Measurements from ENCODE around the gene PEX16. TPM values are rescaled to one million over a fixed set of nuclear protein-coding genes. Genes with fewer than 3 reads are reported as not detected.

PEX16 gene
- polyA plus RNA-seq, 5 donors: 9.2 to 18.1 (median 12.8) TPM

DNA sequence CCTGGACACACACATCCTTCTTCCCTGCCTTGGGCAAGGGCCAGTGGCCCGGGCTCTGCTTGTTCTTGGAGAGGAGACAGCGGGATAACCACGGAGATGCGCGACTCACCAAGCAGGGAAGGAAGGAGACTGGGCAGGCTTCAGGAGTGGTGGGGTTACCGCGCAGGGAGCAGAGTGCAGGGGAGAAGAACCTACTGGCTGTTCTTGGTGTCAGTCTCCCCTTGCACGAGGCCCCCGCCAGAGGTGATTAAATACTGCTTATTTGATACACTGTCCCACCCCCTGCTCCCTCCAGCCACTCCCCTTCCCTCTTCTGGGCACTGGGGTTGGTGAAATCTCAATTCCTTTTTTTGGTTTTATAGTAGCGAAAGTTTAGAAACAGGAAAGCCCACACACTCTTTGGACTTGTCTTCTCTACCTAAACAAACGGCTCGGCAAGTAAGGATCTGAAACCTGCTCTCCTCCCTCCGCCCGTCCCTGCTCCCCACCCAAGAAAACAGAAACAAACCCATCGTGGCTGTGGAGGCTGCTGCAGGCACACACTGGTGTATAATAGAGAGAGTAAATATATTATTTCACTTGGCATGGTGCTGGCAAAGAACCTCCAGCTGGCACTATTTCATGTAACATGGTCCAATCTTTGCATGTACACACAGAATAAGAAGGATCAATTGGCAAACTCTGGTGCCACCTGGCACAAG lies 15.6 kb upstream of the PEX16 start:
- no peak for DNase-seq

DNA sequence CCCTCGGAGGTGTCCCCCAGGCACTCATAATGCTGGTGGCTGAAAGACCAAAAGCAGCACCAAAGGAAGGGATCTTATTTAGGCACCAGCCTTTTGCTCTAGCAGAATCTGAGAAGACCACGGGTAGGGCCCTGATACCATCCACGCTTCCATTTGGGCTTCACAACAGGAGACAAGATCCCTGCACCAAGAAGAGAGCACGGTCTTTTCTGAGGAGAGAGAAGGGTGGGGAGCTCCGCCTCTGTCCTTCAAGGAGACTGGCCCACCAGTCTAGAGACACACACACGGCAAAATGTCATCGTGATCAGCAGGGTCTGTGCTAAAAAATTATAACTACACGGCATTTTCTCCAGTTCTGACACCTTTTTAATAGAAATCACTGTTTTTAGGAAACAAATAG lies 14.5 kb upstream of the PEX16 start:
- no peak for DNase-seq

DNA sequence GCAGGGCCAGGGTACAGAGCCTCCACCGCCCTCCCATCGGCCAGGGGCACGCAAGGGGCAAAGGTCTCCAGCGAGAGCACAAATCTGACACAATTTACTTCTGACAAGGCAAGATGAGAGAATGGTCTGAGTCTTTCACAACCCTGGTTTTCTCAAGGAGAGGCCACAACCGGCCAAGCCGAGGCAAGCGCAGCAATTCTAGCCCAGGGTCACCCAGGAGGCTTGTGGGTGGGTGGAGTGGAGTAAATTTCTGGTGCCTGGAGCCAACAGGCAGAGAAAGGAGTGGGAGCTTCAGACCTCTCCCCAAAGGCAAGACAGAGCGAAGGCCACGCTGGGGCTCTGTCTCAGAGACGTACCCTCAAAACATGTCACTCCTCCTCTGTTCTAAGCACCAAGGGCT lies 14.1 kb upstream of the PEX16 start:
- DNase-seq: no peak

DNA sequence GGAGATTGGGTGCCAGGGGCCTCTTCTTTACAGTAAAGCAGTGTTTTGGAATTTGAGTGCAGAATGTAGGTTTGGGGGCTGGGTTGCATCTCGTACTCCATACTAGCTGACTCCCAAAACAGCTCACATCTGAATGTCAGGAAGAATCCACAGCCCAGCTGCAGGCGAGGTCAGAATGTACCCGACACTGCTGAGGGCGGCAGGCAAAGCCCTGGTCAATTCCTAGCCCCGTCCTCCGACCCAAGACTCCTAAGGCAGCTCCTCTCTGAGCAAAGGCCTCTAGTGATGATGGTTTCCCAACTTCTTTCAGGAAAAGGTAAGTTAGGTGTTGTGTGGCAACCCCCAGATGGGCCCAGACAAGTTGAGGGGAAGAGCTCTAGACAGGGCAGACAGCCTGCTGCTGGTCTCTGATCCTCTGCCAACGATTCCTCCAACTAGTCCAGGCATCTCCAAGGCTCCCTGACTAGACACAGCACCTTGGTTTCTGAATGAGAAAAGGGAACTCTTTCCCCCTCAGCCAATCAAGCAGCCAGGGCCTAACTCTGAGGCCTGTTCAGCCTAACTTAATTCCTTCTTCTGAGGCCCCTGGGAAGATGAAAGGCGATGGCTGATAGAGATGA lies 13.4 kb upstream of the PEX16 start:
- no peak for DNase-seq

DNA sequence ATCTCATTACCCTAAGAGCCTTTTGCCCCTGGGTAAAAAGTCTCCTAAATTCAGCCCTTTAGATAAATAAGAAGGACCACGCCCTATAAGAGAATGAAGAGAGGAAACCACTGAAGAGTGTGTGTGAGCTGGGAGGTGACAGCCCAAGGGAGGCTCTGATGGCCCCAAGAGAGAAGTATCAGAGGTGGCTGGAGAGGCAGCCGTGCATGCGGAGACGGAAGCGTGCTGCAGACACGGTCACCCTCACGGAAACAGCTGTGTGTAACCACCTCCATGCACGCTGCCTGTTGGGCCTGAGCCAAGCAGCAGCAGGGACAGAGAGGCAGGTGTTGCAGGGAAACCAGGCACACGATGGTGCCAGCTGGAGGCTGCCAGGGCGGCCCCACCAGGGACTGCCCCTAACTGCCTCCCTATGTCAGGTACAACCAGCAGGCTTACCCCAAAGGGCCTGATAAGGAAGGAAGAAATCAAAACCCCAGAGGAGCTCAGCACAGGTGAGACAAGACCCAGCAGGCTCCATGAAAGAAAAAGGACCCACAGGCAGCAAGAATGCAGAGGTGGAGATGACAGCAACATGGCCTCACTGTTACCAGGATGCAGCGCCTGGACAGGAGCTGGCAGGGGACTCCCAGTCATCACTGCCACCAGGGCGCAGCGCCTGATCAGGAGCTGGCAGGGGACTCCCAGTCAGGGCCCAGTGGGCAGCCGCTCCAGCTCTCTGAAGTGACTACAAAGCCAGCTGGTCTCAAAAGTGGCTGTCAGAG lies 12.5 kb upstream of the PEX16 start:
- DNase-seq: no peak

DNA sequence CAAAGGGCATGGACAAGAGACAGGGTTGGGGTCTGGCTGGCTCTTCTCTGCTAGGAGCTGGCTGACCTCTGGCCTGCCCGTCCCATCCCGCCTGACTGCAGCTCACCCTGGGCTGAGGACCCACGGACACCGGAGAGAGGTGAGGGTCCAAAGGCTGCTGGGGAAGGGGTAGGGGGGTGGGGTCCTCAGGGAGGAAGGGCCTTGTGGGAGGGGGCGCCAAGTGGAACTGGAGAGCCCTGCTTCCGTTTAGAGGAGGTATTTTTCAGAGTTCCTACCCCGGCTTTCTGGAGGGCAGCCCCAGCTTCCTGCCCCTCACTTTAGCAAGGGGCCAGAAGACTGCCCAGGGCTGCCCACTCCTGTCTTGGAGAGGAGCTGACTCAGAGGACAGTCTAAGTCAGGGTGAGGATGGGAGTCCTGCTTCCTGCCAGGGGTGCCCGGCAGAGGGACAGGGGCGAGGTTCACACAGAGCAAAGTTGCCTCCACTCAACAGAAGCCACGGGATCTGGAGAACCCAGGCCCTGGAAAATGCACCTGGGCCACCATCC lies 11.9 kb upstream of the PEX16 start:
- no peak for DNase-seq

DNA sequence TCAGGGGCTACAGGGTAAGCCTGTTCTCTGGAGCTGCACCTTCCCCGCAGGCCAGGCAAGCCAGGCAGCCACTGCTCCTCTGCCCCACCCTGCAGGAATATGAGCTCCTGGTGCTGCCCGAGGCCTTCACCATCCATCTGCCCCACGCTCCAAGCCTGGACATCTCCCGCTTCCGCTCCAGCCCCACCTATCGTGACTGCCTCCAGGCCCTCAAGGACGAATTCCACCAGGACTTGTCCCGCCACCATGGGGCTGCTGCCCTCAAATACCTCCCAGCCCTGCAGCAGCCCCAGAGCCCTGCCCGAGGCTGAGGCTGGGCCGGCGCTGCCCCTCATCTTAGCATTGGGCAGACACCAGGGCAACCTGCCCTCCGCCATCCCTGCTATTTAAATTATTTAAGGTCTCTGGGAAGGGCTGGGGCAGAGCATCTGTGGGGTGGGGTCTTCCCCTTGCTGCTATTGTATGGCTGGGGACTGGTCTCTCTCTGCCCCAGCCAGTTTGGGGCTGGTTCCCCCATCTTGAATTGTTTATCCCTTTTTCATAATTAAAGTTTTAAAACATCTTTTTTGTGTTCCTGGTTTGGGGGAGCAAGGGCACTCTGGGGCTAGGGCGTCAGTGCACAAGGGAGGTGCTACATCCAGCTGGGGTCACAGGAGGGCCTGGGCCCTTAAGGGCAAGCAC lies 11.0 kb upstream of the PEX16 start:
- DNase-seq: no peak

DNA sequence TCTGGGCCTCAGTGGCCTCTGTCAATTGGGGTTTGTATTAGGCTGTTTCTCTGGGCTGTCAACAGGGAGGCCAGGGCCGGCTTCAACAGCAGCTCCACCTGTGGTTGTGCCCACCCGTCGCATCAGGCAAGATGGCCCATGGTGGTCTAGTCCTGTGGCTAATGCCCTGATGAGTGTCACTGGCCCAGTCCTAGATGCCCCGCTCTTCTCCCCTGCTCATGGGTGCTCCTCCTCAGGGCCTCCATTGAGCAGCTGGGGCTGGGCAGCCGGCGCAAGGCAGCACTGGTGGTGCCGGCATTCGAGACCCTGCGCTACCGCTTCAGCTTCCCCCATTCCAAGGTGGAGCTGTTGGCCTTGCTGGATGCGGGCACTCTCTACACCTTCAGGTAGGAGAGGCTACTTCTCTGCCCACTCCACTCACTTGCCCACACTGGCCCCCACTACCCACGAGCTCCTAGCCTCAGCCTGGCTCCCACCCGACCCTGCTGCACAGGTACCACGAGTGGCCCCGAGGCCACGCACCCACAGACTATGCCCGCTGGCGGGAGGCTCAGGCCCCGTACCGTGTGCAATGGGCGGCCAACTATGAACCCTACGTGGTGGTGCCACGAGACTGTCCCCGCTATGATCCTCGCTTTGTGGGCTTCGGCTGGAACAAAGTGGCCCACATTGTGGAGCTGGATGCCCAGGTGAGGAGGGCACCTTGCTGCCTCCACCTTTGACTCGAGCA lies 10.2 kb upstream of the PEX16 start:
- no peak for DNase-seq

DNA sequence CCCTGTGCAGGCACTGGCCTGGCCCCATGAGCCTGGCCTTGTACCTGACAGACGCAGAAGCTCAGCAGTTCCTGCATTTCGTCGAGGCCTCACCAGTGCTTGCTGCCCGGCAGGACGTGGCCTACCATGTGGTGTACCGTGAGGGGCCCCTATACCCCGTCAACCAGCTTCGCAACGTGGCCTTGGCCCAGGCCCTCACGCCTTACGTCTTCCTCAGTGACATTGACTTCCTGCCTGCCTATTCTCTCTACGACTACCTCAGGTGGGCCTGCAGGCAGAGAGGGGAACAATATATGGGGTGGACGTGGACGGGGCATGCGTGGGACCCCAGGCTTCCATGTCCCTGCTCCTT lies 9.6 kb upstream of the PEX16 start:
- DNase-seq: no peak

DNA sequence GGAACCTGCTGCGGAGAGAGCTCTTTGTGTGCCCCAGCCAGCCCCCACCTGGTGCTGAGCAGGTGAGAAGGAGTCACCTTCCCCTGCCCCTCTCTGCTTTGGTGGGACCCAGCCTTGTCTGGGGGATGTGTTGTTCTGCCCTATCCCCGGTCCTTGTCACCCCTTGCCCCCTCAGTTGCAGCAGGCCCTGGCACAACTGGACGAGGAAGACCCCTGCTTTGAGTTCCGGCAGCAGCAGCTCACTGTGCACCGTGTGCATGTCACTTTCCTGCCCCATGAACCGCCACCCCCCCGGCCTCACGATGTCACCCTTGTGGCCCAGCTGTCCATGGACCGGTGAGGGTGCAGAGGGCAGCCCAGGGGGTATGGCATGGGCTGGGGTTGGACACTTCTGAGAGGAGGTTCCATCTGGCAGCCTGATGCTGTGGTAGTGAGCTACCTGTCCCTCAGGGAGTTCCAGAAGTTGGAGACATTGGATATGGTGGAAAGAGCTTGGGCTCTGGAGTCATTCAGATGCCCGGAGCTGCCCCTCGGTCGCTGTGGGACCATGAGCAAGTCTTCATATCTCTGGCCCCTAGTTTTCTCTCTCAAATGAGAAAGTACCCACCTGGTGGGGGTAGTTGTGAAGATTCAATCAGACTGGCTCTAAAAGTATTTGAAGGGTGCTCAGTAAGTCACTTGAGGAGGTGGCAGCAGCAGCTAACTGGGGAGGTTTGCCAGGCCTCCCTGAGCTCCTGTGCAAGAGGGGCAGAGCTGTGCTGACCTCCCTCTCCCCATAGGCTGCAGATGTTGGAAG lies 9.1 kb upstream of the PEX16 start:
- no peak for DNase-seq

DNA sequence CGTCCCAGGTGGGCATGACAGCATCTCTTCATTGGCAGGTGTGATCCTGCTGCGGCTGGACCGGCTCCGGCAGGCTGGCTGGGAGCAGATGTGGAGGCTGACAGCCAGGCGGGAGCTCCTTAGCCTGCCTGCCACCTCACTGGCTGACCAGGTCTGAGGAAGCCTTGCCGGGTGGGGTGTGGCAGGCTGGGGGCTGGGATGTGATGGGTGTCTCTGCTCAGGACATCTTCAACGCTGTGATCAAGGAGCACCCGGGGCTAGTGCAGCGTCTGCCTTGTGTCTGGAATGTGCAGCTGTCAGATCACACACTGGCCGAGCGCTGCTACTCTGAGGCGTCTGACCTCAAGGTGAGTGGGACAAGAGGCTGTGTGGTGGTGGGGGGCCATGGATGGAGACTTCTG lies 8.3 kb upstream of the PEX16 start:
- no peak for DNase-seq

DNA sequence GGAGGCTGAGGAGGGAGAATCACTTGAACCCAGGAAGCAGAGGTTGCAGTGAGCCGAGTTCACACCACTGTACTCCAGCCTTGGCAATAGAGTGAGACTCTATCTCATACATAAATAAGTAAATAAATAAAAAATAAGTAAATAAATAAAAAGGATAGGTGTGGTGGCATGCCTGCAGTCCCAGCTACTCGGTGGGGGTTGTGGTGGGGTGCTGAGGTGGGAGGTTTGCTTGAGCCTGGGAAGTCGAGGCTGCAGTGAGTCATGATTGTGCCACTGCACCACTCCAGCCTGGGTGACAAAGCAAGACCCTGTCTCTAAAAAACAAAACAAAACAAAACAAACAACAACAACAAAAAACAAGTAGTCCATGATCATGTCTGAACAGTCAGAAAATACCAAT lies 7.9 kb upstream of the PEX16 start:
- DNase-seq: no peak

DNA sequence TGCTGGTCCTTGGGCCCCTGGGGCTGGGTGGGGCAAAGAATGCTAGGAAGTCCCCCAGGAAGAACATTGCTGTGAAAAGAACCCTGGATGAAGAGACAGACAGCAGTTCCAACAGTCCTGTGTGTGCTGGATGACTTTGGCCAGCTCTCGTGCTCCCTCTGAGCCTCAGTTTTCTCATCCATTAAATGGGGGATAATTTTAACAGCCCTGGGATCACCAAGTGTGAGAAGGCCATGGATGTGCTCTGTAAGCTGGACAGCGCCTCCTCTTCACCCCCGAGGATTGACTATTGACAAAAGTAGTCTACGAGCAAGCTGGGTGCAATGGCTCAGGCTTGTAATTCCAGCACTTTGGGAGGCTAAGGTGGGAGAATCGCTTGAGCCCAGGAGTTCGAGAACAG lies 7.2 kb upstream of the PEX16 start:
- no peak for DNase-seq

DNA sequence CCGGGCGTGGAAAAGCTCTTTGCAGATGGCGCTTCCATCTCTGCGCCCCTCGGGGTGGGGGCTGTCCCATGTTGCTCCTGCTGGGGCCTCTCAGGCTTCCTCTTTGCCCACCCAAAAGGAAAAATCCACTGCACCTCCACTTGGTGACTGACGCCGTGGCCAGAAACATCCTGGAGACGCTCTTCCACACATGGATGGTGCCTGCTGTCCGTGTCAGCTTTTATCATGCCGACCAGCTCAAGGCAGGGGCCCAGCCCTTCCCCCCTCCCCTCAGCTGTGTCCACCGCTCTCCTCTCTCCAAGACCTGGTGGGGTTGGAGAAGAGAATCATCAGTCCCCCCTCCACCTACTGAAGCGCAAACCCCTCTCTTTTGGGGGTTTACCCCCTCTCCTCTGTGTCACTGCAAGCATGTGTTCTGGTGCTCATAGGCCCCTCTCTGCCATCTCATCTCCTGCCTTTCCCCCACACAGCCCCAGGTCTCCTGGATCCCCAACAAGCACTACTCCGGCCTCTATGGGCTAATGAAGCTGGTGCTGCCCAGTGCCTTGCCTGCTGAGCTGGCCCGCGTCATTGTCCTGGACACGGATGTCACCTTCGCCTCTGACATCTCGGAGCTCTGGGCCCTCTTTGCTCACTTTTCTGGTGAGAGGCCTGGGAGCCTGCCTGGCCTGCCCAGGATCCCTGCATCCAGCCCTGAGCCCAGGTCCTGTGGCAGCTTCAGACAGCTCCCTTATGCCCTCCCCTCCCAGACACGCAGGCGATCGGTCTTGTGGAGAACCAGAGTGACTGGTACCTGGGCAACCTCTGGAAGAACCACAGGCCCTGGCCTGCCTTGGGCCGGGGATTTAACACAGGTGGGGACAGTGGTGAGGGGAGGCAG lies 6.6 kb upstream of the PEX16 start:
- DNase-seq: no peak

DNA sequence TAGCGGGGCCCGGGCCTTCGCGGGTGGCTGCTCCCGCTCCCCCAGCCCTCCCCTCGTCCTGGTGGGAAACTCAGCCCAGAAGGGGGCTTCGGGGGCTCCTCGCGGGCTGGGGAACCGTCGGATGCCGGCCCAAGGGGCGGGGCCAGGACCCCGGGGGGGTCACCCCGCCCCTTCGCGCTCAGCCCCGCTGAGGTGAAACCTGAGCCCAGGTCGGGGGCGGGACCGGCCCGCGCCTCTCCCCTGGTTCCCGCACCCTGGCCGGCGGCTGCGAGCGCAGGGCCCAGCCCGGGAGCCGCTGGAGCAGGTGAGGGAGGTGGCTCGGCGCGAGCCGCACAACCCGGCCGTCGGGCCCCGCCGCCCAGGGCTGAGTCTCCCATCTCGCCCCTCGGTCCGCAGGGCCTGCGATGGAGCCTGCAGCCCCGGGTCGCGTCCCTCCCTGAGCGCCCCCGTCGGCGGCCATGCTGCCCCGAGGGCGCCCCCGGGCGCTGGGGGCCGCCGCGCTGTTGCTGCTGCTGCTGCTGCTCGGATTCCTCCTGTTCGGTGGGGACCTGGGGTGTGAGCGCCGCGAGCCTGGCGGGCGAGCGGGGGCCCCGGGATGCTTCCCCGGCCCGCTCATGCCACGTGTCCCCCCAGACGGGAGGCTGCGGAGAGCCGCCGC lies 4.9 kb upstream of the PEX16 start, which contains the start of gene LARGE2:
Gene LARGE2, plus strand, starts transcription at position 232 of the 658 bp plus-strand sequence. Its CDS starts 227 bp downstream, at position 459.
- peak in 1 of 2 donors; percentile 36 for DNase-seq

DNA sequence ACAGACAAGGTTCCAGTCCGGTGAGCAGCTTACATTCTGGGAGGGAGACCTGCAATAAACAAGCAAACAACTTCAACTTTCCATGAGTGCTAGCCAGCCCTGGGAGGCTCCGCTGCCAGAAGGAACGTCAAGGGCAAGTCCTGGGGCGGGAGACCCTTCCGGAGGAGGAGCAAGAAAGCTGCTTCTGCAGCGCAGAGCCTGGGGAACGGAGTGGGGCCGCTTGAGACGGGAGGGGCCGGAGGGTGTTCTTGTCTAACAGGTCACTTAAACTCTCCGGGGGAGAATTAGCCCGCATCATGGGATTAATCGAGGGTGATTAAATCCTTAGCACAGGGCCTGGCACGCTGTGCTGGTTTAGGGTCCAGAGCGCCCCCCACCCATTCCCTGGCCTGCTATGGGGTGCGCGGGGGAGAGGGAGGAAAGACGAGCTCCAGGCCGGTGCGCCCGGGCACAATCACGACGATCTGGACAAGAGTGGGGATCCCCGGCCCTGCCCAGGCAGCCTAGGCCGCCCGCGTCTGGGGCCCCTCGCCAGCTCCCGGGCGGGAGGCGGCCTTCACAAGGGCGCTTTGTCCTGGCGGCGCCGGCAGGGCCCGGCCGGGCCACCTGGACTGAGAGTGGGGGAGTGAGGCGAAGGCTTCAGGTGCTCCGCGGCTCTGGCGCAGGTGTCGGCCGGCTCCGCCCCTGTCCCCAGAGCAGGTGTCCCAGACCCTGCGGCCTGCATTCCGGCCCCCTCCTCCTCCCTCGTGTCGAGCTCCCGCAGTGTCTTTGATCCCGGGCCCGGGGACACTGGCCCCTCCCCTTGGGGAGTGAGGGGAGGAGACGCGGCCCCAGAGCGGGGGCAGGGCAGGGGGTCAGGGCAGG lies 4.1 kb upstream of the PEX16 start:
- DNase-seq: peak; percentile 59 to 76

DNA sequence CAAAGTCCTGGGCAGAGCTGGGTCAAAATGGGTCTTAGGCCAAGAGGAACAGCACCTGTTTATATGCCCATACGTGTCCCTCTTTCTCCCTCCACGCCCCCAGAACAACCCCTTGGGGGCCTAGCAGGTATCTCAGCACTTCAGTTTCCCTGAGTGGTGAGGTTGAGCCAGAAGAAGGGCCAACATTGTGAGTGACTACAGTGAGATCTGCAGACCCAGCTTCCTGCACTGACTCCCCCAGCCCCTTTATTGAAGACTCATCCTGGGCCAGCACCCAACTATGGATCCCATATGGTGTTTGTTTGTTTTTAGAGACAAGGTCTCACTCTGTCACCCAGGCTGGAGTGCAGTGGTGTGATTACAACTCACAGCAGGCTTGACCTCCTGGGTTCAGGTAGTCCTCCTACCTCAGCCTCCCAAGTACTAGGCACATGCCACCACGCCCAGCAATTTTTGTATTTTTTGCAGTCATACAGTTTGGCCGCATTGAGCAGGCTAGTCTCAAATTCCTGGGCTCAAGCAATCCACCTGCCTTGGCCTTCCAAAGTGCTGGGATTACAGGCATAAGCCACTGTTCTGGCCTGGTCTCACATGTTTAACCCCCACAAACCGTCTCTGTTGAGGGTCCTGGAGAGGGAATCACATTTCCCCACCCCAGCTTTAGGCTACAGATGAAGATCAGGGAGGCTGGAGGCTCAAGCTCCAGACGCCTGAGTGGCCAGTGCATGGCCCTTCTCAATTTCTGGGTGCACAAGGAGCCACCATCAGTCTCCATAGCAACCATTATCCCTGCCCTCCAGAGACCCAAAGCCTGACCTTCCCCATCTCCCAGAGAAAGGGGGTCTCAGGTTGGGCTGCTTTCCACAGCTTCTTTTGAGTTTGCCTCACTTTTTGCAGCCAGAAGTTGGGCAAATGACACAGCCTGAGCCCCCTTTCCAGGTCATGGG lies 3.1 kb upstream of the PEX16 start:
- DNase-seq: no peak

Data from right lung (tissue), 5 donors.